OCI-LY1 (cell line): ENCODE data around the gene WFDC10A.

Experiments used
- CTCF ChIP-seq: fragments of 200-600 bp; sonication (generic), shearing (Covaris generic); IDR thresholded peaks from 2 replicates; pipeline ENCODE4 v1.5.1; 2017; ENCODE audit warnings: mild to moderate bottlenecking, antibody characterized with exemption, low read length, moderate library complexity, mixed read lengths
- EZH2 ChIP-seq: fragments of 200-600 bp; sonication (generic), shearing (Covaris generic); IDR thresholded peaks from 2 replicates; pipeline ENCODE4 v1.8.0; 2017; ENCODE audit warnings: borderline replicate concordance, mixed run types, mild to moderate bottlenecking, antibody characterized with exemption, low read length, moderate library complexity, mixed read lengths

- TF ChIP-seq EZH2 (no peak), CTCF (no peak)
Measured at GRCh38 chr20:45649312-45649863, 19.8 kb downstream of the WFDC10A start.
